OCI-LY7 (cell line): ENCODE data around the gene MTOR. TPM values are rescaled to one million over a fixed set of nuclear protein-coding genes. Genes with fewer than 3 reads are reported as not detected.

Source experiments
- BruUV-seq: library from RNA; stranded (reverse); fragments of 400-500 nt; replicated peaks from 2 replicates; lab custom pipeline; 2021; lab: Mats Ljungman, UMichigan
- CTCF ChIA-PET: fragments of 300-600 bp; sonication (Branson Sonifier 250); formaldehyde crosslinking; loops from one replicate; lab custom pipeline; 2022; ENCODE audit warnings: antibody characterized with exemption; ENCODE audit not compliant: unreplicated experiment; lab: Charles Lee
- POLR2A ChIA-PET: fragments of 300-600 bp; sonication (Branson Sonifier 250); formaldehyde crosslinking; loops from one replicate; lab custom pipeline; 2022; ENCODE audit warnings: antibody characterized with exemption; lab: Charles Lee
- DNase-seq: peaks from one replicate; pipeline ENCODE4 v3.0.0-alpha.2; 2015; ENCODE audit warnings: low spot score
- H2AFZ ChIP-seq: fragments of 200-600 bp; sonication (generic), shearing (Covaris generic); 2 replicates; pipeline ENCODE4 v1.6.1; 2014; ENCODE audit warnings: mild to moderate bottlenecking, antibody characterized with exemption, low read length, moderate library complexity
- H3K27ac ChIP-seq: fragments of 200-600 bp; sonication (generic); 2 replicates; pipeline ENCODE4 v1.5.1; 2014; ENCODE audit warnings: mixed run types, low read depth, mild to moderate bottlenecking, moderate library complexity, low read length, inconsistent platforms; ENCODE audit not compliant: poor library complexity, severe bottlenecking
- H3K36me3 ChIP-seq: fragments of 200-600 bp; sonication (generic); 2 replicates; pipeline ENCODE4 v1.6.1; 2014; ENCODE audit warnings: mild to moderate bottlenecking, antibody characterized with exemption, low read length, moderate library complexity, mixed read lengths; ENCODE audit not compliant: insufficient read depth
- H3K4me1 ChIP-seq: fragments of 200-600 bp; sonication (generic); 2 replicates; pipeline ENCODE4 v1.5.1; 2014; ENCODE audit warnings: mild to moderate bottlenecking, low read length; ENCODE audit not compliant: insufficient read depth, poor library complexity, severe bottlenecking
- H3K4me2 ChIP-seq: fragments of 200-600 bp; sonication (generic); 2 replicates; pipeline ENCODE4 v1.6.1; 2014; ENCODE audit warnings: mild to moderate bottlenecking, low read length
- H3K4me3 ChIP-seq: fragments of 200-600 bp; sonication (generic); 2 replicates; pipeline ENCODE4 v1.5.1; 2014; ENCODE audit warnings: mild to moderate bottlenecking, low read depth, low read length; ENCODE audit not compliant: poor library complexity, severe bottlenecking
- H3K79me2 ChIP-seq: fragments of 200-600 bp; sonication (generic); 2 replicates; pipeline ENCODE4 v1.6.1; 2016; ENCODE audit warnings: low read depth, mild to moderate bottlenecking, low read length, moderate library complexity, mixed read lengths; ENCODE audit not compliant: insufficient read depth
- H3K9me2 ChIP-seq: fragments of 200-600 bp; sonication (generic); 2 replicates; pipeline ENCODE4 v1.6.1; 2016; ENCODE audit warnings: mild to moderate bottlenecking, low read length, mixed read lengths; ENCODE audit not compliant: insufficient read depth
- H3K9me3 ChIP-seq: fragments of 200-600 bp; sonication (generic); 2 replicates; pipeline ENCODE4 v1.6.1; 2014; ENCODE audit warnings: mild to moderate bottlenecking, mixed run types, low read length, mixed read lengths
- H4K20me1 ChIP-seq: fragments of 200-600 bp; sonication (generic); 2 replicates; pipeline ENCODE4 v1.6.1; 2014; ENCODE audit warnings: mild to moderate bottlenecking, antibody characterized with exemption, low read length, moderate library complexity, mixed read lengths; ENCODE audit not compliant: insufficient read depth
- CTCF ChIP-seq: fragments of 200-600 bp; sonication (generic); conservative IDR thresholded peaks from 2 replicates; pipeline ENCODE4 v1.5.1; 2014; ENCODE audit warnings: mild to moderate bottlenecking, antibody characterized with exemption, low read length, moderate library complexity, mixed read lengths
- EZH2phosphoT487 ChIP-seq: fragments of 200-600 bp; sonication (generic); IDR thresholded peaks from 2 replicates; pipeline ENCODE4 v1.6.1; 2018; ENCODE audit warnings: low read depth, borderline replicate concordance, mild to moderate bottlenecking, mixed run types, antibody characterized with exemption, low read length, moderate library complexity, mixed read lengths
- intact Hi-C: fragments of 100-400 bp; cut with micrococcal nuclease; formaldehyde crosslinking; loops from one replicate; pipeline ENCODE4 v1.10.0; 2022; ENCODE audit not compliant: unreplicated experiment
- total RNA-seq, 2 experiments: library from RNA; depleted of rRNA in 1 of 2; stranded (reverse); fragments of >200 nt in 1 of 2; shearing (Covaris generic) in 1 of 2; gene quantifications; 2 replicates each; pipeline ENCODE4 v1.2.3, GENCODE V29; 2014 to 2022

Gene MTOR
- total RNA-seq, 2 experiments from 2014 or later, result 41.1 to 58.6 TPM

GRCh38 chr1:11153184-11153583, 109.2 kb downstream of the MTOR start:
- no TSS peak for BruUV-seq
- no peak overlapping the region for H3K4me3 ChIP-seq
- peaks cover 87% of the 10 kb centered on the region for H3K36me3 ChIP-seq
- H3K9me2 ChIP-seq, result no peaks in the 10 kb centered on the region
- intact Hi-C loops, result no loop called here
- ChIA-PET CTCF (no interaction called here), POLR2A (interaction anchor here (1.1 to 1.2 kb wide), 2 partner anchors 18 to 116 kb away, joined by 3 read pairs; no protein-coding TSS in a partner anchor)
- H3K27ac ChIP-seq, result no peak overlapping the region
- H3K9me3 ChIP-seq, result no peaks in the 10 kb centered on the region
- DNase-seq, result no peak
- no peak overlapping the region for H3K4me2 ChIP-seq
- no peaks in the 10 kb centered on the region for H3K79me2 ChIP-seq
- no peak for TF ChIP-seq EZH2phosphoT487
- TF ChIP-seq CTCF, result no peak
- H3K4me1 ChIP-seq, result no peaks in the 10 kb centered on the region
- H2AFZ ChIP-seq, result no peak overlapping the region
- no peaks in the 10 kb centered on the region for H4K20me1 ChIP-seq

GRCh38 chr1:11152755-11153154, 109.6 kb downstream of the MTOR start:
- TF ChIP-seq EZH2phosphoT487 (no peak), CTCF (no peak)
- POLR2A ChIA-PET, result interaction anchor here (0.7 to 1.2 kb wide), 2 partner anchors 60 to 115 kb away, joined by 3 read pairs; no protein-coding TSS in a partner anchor
- Histone ChIP-seq H4K20me1 (no peaks in the 10 kb centered on the region), H3K4me1 (no peaks in the 10 kb centered on the region), H3K4me2 (no peak overlapping the region), H3K36me3 (peaks cover 87% of the 10 kb centered on the region), H3K27ac (no peak overlapping the region), H3K9me2 (no peaks in the 10 kb centered on the region), H3K79me2 (no peaks in the 10 kb centered on the region), H3K9me3 (no peaks in the 10 kb centered on the region), H2AFZ (no peak overlapping the region), H3K4me3 (no peak overlapping the region)
- BruUV-seq, result no TSS peak
- no peak for DNase-seq
- CTCF ChIA-PET, result no interaction called here
- intact Hi-C loops, result no loop called here

GRCh38 chr1:11151826-11152612, 110.3 kb downstream of the MTOR start:
- ChIA-PET CTCF (no interaction called here), POLR2A (interaction anchor here (0.7 to 1.2 kb wide), 3 partner anchors 45 to 114 kb away, joined by 3 read pairs; no protein-coding TSS in a partner anchor)
- no peak for DNase-seq
- H3K36me3 ChIP-seq, result peaks cover 87% of the 10 kb centered on the region
- H3K4me2 ChIP-seq, result no peak overlapping the region
- H3K4me3 ChIP-seq, result no peak overlapping the region
- TF ChIP-seq CTCF (no peak), EZH2phosphoT487 (no peak)
- intact Hi-C loops, result no loop called here
- BruUV-seq, result no TSS peak
- no peaks in the 10 kb centered on the region for H3K9me2 ChIP-seq
- H2AFZ ChIP-seq, result no peak overlapping the region
- no peaks in the 10 kb centered on the region for H3K4me1 ChIP-seq
- no peaks in the 10 kb centered on the region for H4K20me1 ChIP-seq
- no peaks in the 10 kb centered on the region for H3K9me3 ChIP-seq
- no peaks in the 10 kb centered on the region for H3K79me2 ChIP-seq
- H3K27ac ChIP-seq, result no peak overlapping the region
